ENCODE results near the gene ATP6AP2. TPM values are rescaled to one million over a fixed set of nuclear protein-coding genes. Genes with fewer than 3 reads are reported as not detected.

Gene ATP6AP2
- polyA plus RNA-seq, 1 of the 3 experiments (the other 2 are of a cell fraction) = 160 TPM

GRCh38 chrX:40546870-40547269 is 33.9 kb upstream of the ATP6AP2 start:
- no peak overlapping the region for H3K4me2 ChIP-seq
- DNase-seq = no peak
- no peaks in the 10 kb centered on the region for H3F3A ChIP-seq (replicated peaks; ENCODE audit: insufficient read depth)
- H4K20me1 ChIP-seq (ENCODE audit: insufficient read depth) = no peaks in the 10 kb centered on the region
- H3K27ac ChIP-seq (ENCODE audit: low read depth in 2 of 2, low read length in 1 of 2) = no peak overlapping the region
- H3K9me2 ChIP-seq = no peaks in the 10 kb centered on the region
- ChIA-PET CTCF (interaction anchor here (1.3 kb wide), 1 partner anchor 19 kb away, joined by 3 read pairs; no protein-coding TSS in a partner anchor), POLR2A (no interaction called here)
- no peak overlapping the region for H3K4me3 ChIP-seq (ENCODE audit: low read depth in 2 of 2, low read length in 1 of 2)
- 37% methylated on average over 2 of the region's 2 CpGs for WGBS (ENCODE audit: low lambda C conversion rate)
- no peak for TF ChIP-seq EP300 (IDR thresholded peaks at IDR 0.05; ENCODE audit: borderline replicate concordance in 1 of 2, low read depth in 1 of 2, low read length in 1 of 2)
- no peak for TF ChIP-seq PBX3 (IDR thresholded peaks at IDR 0.05)
- H3K9ac ChIP-seq = no peak overlapping the region
- no peaks in the 10 kb centered on the region for H3K36me3 ChIP-seq (replicated peaks in 1 of 2; ENCODE audit: control insufficient read depth in 1 of 2, insufficient read depth in 2 of 2, low read length in 1 of 2)
- no peaks in the 10 kb centered on the region for H3K79me2 ChIP-seq (ENCODE audit: insufficient read depth)
- no peaks in the 10 kb centered on the region for H3K9me3 ChIP-seq
- H2AFZ ChIP-seq (ENCODE audit: low read depth) = no peak overlapping the region
- peaks cover 4 to 24% of the 10 kb centered on the region in 2 experiments; a peak in 3 of 4 replicates for H3K4me1 ChIP-seq (ENCODE audit: control insufficient read depth in 1 of 2, insufficient read depth in 2 of 2, low read depth in 1 of 2, low read length in 1 of 2)
- H3K27me3 ChIP-seq (ENCODE audit: insufficient read depth) = peaks cover 20% of the 10 kb centered on the region

- WGBS (ENCODE audit: low lambda C conversion rate) = 37% methylated on average over 8 of the region's 9 CpGs
- no peaks in the 10 kb centered on the region for H3K36me3 ChIP-seq (replicated peaks in 1 of 2; ENCODE audit: control insufficient read depth in 1 of 2, insufficient read depth in 2 of 2, low read length in 1 of 2)
- POLR2A ChIA-PET = no interaction called here
- TF ChIP-seq RAD21 (IDR thresholded peaks at IDR 0.05; ENCODE audit: low read length) = peak; percentile 10; the same call in 1 of the 2 replicates
- peak; percentile 24; the same call in 1 of the 2 replicates for TF ChIP-seq MXI1 (IDR thresholded peaks at IDR 0.05; ENCODE audit: low read depth, low read length)
- no peak for TF ChIP-seq TEAD4 (IDR thresholded peaks at IDR 0.05; ENCODE audit: borderline replicate concordance, insufficient read depth)
- peak in 1 of 2 experiments; percentile 36; a peak in 1 of 4 replicates for TF ChIP-seq EP300 (IDR thresholded peaks at IDR 0.05; ENCODE audit: borderline replicate concordance in 1 of 2, low read depth in 1 of 2, low read length in 1 of 2)
- no peak for TF ChIP-seq JUND (IDR thresholded peaks at IDR 0.05)
- no peak for TF ChIP-seq REST (IDR thresholded peaks at IDR 0.05; ENCODE audit: low read depth, low read length)
- no peak for TF ChIP-seq SMC3 (IDR thresholded peaks at IDR 0.05; ENCODE audit: low read depth, low read length)
- TF ChIP-seq CHD2 (IDR thresholded peaks at IDR 0.05; ENCODE audit: low read length, partially characterized antibody) = peak; percentile 68
- TF ChIP-seq RFX5 (IDR thresholded peaks at IDR 0.05; ENCODE audit: low read length) = no peak
- TF ChIP-seq NRF1 (IDR thresholded peaks at IDR 0.05; ENCODE audit: low read depth, low read length) = no peak
- TF ChIP-seq ZBTB33 (IDR thresholded peaks at IDR 0.05; ENCODE audit: borderline replicate concordance, low read depth) = no peak
- no peak for TF ChIP-seq FOXJ3 (CRISPR knock-in tag; IDR thresholded peaks at IDR 0.05)
- no peak for TF ChIP-seq YY1 (IDR thresholded peaks at IDR 0.05; ENCODE audit: low read depth)
- 0 out of 2 replicates have a peak, but pooled peaks have one; percentile 5 for TF ChIP-seq GATA2 (CRISPR knock-in tag; IDR thresholded peaks at IDR 0.05)
- TF ChIP-seq EZH2phosphoT487 (IDR thresholded peaks at IDR 0.05; ENCODE audit: borderline replicate concordance, low read depth) = no peak
- TF ChIP-seq TAF1 (IDR thresholded peaks at IDR 0.05; ENCODE audit: borderline replicate concordance, low read depth, low read length) = no peak
- no peak for TF ChIP-seq ELF1 (IDR thresholded peaks at IDR 0.05)
- TF ChIP-seq TCF12 (IDR thresholded peaks at IDR 0.05) = peak; percentile 9; the same call in 1 of the 2 replicates
- no peak for TF ChIP-seq IRF3 (IDR thresholded peaks at IDR 0.05; ENCODE audit: low read depth, low read length)
- TF ChIP-seq POLR2AphosphoS5 (IDR thresholded peaks at IDR 0.05; ENCODE audit: low read depth, low read length) = no peak
Observed at GRCh38 chrX:40550066-40550465, 30.7 kb upstream of the ATP6AP2 start.

More at GRCh38 chrX:40550066-40550465, 30.7 kb upstream of the ATP6AP2 start:
- H3K4me1 ChIP-seq (ENCODE audit: control insufficient read depth in 1 of 2, insufficient read depth in 2 of 2, low read depth in 1 of 2, low read length in 1 of 2) = peaks cover 0 to 9% of the 10 kb centered on the region in 2 experiments; a peak in 1 of 4 replicates
- DNase-seq = peak; percentile 71
- no peak overlapping the region for H3K9ac ChIP-seq
- H2AFZ ChIP-seq (ENCODE audit: low read depth) = no peak overlapping the region
- H3K27ac ChIP-seq (ENCODE audit: low read depth in 2 of 2, low read length in 1 of 2) = peak overlapping the region in 1 of 2 experiments; percentile 90; a peak in 2 of 4 replicates
- H3F3A ChIP-seq (replicated peaks; ENCODE audit: insufficient read depth) = no peaks in the 10 kb centered on the region
- no peaks in the 10 kb centered on the region for H3K79me2 ChIP-seq (ENCODE audit: insufficient read depth)
- H3K4me2 ChIP-seq = no peak overlapping the region
- CTCF ChIA-PET = interaction anchor here (1.2 kb wide), 1 partner anchor 101 kb away, joined by 5 read pairs; no protein-coding TSS in a partner anchor
- H3K9me2 ChIP-seq = no peaks in the 10 kb centered on the region
- H3K4me3 ChIP-seq (ENCODE audit: low read depth in 2 of 2, low read length in 1 of 2) = no peak overlapping the region
- peaks cover 33% of the 10 kb centered on the region for H3K27me3 ChIP-seq (ENCODE audit: insufficient read depth)
- no peaks in the 10 kb centered on the region for H3K9me3 ChIP-seq
- no peaks in the 10 kb centered on the region for H4K20me1 ChIP-seq (ENCODE audit: insufficient read depth)
